OCI-LY1 (cell line): ENCODE results near the gene TBX1.

Source experiments
- H2AFZ ChIP-seq: fragments of 200-600 bp; sonication (generic), shearing (Covaris generic); 2 replicates; pipeline ENCODE4 v1.6.0; 2014; ENCODE audit warnings: antibody characterized with exemption, mild to moderate bottlenecking, low read length
- H3F3A ChIP-seq: fragments of 200-600 bp; sonication (generic), shearing (Covaris generic); 2 replicates; pipeline ENCODE4 v1.6.0; 2014; ENCODE audit warnings: mild to moderate bottlenecking, antibody characterized with exemption, low read length, moderate library complexity; ENCODE audit not compliant: insufficient read depth
- H3K27ac ChIP-seq: fragments of 200-600 bp; sonication (generic); 2 replicates; pipeline ENCODE4 v1.5.1; 2014; ENCODE audit warnings: low read length, mixed run types, mild to moderate bottlenecking, low read depth; ENCODE audit not compliant: poor library complexity, severe bottlenecking
- H3K27me3 ChIP-seq: fragments of 200-600 bp; sonication (generic); 2 replicates; pipeline ENCODE4 v1.6.0; 2014; ENCODE audit warnings: antibody characterized with exemption, mild to moderate bottlenecking, low read length, moderate library complexity; ENCODE audit not compliant: insufficient read depth
- H3K36me3 ChIP-seq: fragments of 200-600 bp; sonication (generic); 2 replicates; pipeline ENCODE4 v1.6.1; 2014; ENCODE audit warnings: mild to moderate bottlenecking, antibody characterized with exemption, low read length, moderate library complexity, mixed read lengths; ENCODE audit not compliant: insufficient read depth
- H3K4me1 ChIP-seq: fragments of 200-600 bp; sonication (generic); 2 replicates; pipeline ENCODE4 v1.5.1; 2014; ENCODE audit warnings: mild to moderate bottlenecking, low read length, moderate library complexity; ENCODE audit not compliant: insufficient read depth, severe bottlenecking
- H3K4me2 ChIP-seq: fragments of 200-600 bp; sonication (generic), shearing (Covaris generic); 2 replicates; pipeline ENCODE4 v1.6.1; 2014; ENCODE audit warnings: low read length
- H3K4me3 ChIP-seq: fragments of 200-600 bp; sonication (generic); 2 replicates; pipeline ENCODE4 v1.5.1; 2014; ENCODE audit warnings: low read length, low read depth, mild to moderate bottlenecking, mixed read lengths; ENCODE audit not compliant: poor library complexity, severe bottlenecking
- H3K79me2 ChIP-seq: fragments of 200-600 bp; shearing (Covaris generic); 2 replicates; pipeline ENCODE4 v1.6.1; 2016; ENCODE audit warnings: mixed run types, low read length, mixed read lengths; ENCODE audit not compliant: insufficient read depth
- H3K9ac ChIP-seq: fragments of 200-600 bp; sonication (generic), shearing (Covaris generic); 2 replicates; pipeline ENCODE4 v1.6.1; 2014; ENCODE audit warnings: mild to moderate bottlenecking, low read length, mixed read lengths
- H3K9me2 ChIP-seq: fragments of 200-600 bp; sonication (generic), shearing (Covaris generic); 2 replicates; pipeline ENCODE4 v1.6.1; 2014; ENCODE audit warnings: low read depth, mild to moderate bottlenecking, low read length, mixed read lengths
- H3K9me3 ChIP-seq: fragments of 200-600 bp; shearing (Covaris generic); 2 replicates; pipeline ENCODE4 v1.6.1; 2014; ENCODE audit warnings: low read length, mixed read lengths
- H4K20me1 ChIP-seq: fragments of 200-600 bp; sonication (generic), shearing (Covaris generic); 2 replicates; pipeline ENCODE4 v1.6.0; 2016; ENCODE audit warnings: mild to moderate bottlenecking, low read length; ENCODE audit not compliant: insufficient read depth
- EZH2 ChIP-seq: fragments of 200-600 bp; sonication (generic), shearing (Covaris generic); IDR thresholded peaks from 2 replicates; pipeline ENCODE4 v1.8.0; 2017; ENCODE audit warnings: borderline replicate concordance, mixed run types, mild to moderate bottlenecking, antibody characterized with exemption, low read length, moderate library complexity, mixed read lengths
- TF ChIP-seq, protein P1 (sequence below): fragments of 200-600 bp; sonication (generic), shearing (Covaris generic); IDR thresholded peaks from 2 replicates; pipeline ENCODE4 v1.5.1; 2017; ENCODE audit warnings: mild to moderate bottlenecking, antibody characterized with exemption, low read length, moderate library complexity, mixed read lengths

Gene TBX1

DNA sequence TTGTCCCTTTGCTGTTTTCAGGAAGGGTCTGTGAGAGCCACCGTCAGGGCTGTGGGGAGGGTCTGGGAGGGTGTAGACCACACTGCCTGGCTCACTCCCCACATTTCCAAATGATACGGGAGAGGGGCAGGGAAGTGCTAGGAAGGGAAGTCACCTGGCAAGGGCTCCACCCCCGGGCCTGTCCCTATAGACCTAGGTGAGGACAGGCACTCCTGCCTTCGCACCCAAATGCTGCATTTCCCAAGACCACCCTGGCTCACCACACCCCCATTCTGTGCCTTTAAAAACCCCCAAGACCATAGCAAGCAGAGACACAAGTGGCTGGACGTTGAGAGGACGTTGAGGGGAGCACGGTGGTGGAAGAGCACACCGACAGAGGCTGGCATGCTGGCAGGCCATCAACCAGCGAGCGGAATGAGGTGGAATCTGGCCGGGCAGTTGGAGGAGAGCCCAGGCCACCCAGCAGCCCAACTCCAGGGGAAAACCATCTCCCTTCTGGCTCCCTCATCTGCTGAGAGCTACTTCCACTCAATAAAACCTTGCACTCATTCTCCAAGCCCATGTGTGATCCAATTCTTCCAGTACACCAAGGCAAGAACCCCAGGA, 48.4 kb downstream of the TBX1 start:
- no peaks in the 10 kb centered on the region for H3K9me2 ChIP-seq
- no peaks in the 10 kb centered on the region for H3F3A ChIP-seq
- H3K9ac ChIP-seq, result no peak overlapping the region
- no peaks in the 10 kb centered on the region for H3K36me3 ChIP-seq
- no peaks in the 10 kb centered on the region for H3K27me3 ChIP-seq
- TF ChIP-seq EZH2, result no peak
- TF ChIP-seq, protein P1, sequence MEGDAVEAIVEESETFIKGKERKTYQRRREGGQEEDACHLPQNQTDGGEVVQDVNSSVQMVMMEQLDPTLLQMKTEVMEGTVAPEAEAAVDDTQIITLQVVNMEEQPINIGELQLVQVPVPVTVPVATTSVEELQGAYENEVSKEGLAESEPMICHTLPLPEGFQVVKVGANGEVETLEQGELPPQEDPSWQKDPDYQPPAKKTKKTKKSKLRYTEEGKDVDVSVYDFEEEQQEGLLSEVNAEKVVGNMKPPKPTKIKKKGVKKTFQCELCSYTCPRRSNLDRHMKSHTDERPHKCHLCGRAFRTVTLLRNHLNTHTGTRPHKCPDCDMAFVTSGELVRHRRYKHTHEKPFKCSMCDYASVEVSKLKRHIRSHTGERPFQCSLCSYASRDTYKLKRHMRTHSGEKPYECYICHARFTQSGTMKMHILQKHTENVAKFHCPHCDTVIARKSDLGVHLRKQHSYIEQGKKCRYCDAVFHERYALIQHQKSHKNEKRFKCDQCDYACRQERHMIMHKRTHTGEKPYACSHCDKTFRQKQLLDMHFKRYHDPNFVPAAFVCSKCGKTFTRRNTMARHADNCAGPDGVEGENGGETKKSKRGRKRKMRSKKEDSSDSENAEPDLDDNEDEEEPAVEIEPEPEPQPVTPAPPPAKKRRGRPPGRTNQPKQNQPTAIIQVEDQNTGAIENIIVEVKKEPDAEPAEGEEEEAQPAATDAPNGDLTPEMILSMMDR, result no peak
- no peak overlapping the region for H2AFZ ChIP-seq
- H3K4me1 ChIP-seq, result no peaks in the 10 kb centered on the region
- H3K27ac ChIP-seq, result no peak overlapping the region
- no peaks in the 10 kb centered on the region for H3K79me2 ChIP-seq
- H3K4me2 ChIP-seq, result no peak overlapping the region
- H3K9me3 ChIP-seq, result no peaks in the 10 kb centered on the region
- H3K4me3 ChIP-seq, result no peak overlapping the region
- H4K20me1 ChIP-seq, result no peaks in the 10 kb centered on the region

DNA sequence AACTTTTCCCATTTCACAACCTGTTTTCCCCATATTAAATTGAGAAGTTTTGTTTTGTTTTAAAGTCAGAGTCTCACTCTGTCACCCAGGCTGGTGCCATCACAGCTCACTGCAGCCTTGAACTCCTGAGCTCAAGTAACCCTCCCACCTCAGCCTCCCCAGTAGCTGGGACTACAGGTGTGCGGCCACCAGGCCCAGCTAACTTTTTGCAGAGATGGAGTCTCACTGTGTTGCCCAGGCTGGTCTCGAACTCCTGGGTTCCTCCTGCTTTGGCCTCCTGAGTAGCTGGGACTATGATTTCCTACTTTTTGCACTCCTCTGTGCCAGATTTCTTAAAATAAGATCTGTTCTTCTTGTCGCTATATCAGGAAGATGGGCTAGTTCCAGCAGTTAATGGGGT, 49.2 kb downstream of the TBX1 start:
- Histone ChIP-seq H3K4me2 (no peak overlapping the region), H3K9ac (no peak overlapping the region), H3F3A (no peaks in the 10 kb centered on the region), H3K9me3 (no peaks in the 10 kb centered on the region), H3K4me1 (peaks cover under 1% of the 10 kb centered on the region), H3K27me3 (no peaks in the 10 kb centered on the region), H3K4me3 (no peak overlapping the region), H3K9me2 (no peaks in the 10 kb centered on the region), H3K79me2 (no peaks in the 10 kb centered on the region), H3K36me3 (no peaks in the 10 kb centered on the region), H3K27ac (no peak overlapping the region), H4K20me1 (no peaks in the 10 kb centered on the region), H2AFZ (no peak overlapping the region)
- TF ChIP-seq, protein P1, result no peak
- TF ChIP-seq EZH2, result no peak

DNA sequence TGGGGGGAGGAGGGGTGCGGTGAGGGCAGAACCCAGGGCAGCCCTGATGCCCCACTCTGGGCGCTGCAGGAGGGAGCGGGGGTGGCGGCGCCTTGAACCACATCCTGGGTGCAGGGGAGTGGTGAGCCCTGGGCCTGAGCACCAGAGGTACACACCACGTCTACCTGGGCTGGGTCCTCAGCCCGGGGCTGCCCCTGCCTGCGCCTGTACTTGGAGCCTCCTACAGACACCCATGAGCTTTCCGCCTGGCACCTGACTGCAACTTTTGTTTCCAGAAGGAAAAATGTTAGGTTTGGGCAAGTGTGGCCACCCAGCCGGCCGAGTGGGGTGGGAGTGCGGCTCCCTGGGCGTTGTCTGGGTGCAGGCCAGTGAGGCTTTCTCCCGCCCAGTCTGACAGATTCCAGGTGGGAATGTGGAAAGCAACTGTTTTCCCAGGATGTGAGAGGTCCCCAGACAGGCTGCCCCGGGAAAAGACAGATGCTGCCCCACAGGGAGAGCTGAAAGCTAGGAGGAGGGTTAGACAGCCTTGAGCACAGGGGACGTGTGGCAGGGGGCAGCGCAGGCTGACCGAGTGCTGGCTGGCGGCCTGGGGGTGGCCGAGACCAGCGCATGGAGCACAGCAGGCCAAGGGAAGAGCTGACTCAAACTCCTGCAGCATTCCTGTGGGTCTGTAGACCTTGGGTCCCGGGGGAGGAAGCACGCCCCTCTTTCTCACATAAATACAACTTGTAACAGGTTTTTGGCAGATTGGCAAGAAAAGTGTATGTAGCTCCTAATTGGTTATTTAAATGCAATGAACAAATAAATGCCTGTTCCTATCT, 50.0 kb downstream of the TBX1 start:
- Histone ChIP-seq H3K4me3 (no peak overlapping the region), H3K9me2 (no peaks in the 10 kb centered on the region), H3K9me3 (no peaks in the 10 kb centered on the region), H3K4me1 (peaks cover 7% of the 10 kb centered on the region), H3K79me2 (no peaks in the 10 kb centered on the region), H4K20me1 (no peaks in the 10 kb centered on the region), H3F3A (no peaks in the 10 kb centered on the region), H3K27ac (no peak overlapping the region), H3K36me3 (no peaks in the 10 kb centered on the region), H3K27me3 (no peaks in the 10 kb centered on the region), H2AFZ (no peak overlapping the region), H3K4me2 (no peak overlapping the region), H3K9ac (no peak overlapping the region)
- no peak for TF ChIP-seq EZH2
- TF ChIP-seq, protein P1, result no peak
